Gastroesophageal sphincter (tissue), 4 donors: Measurements from ENCODE around the gene TRIM17. TPM values are rescaled to one million over a fixed set of nuclear protein-coding genes. Genes with fewer than 3 reads are reported as not detected.
"Not testable (repeated sequence)": the region's sequence is repeated elsewhere in the genome, so short reads cannot be mapped to it uniquely, and the experiment has no call there.

ENCODE experiments used
- ATAC-seq: fragments of 150-250 bp; one replicate; pipeline ENCODE4 v1.9.1; 2016; ENCODE audit warnings: mild to moderate bottlenecking, moderate library complexity
- H3K27ac ChIP-seq, 4 donors: fragments of 200-600 bp; sonication (generic) in 3 of 4; 1 replicate in 3 of 4; 2 replicates in 1 of 4; pipeline ENCODE4 v1.5.1; 2016 to 2019
- H3K27me3 ChIP-seq: fragments of 200-600 bp; sonication (generic); one replicate; pipeline ENCODE4 v1.5.1; 2019
- H3K36me3 ChIP-seq, 2 donors: fragments of 200-600 bp; sonication (generic); one replicate each; pipeline ENCODE4 v1.5.1; 2019; ENCODE audit warnings: control low read depth in 1 of 2
- H3K4me1 ChIP-seq, 3 donors: fragments of 200-600 bp; sonication (generic); 1 replicate in 2 of 3; 2 replicates in 1 of 3; pipeline ENCODE4 v1.5.1; 2016 to 2019; ENCODE audit warnings: control low read depth in 2 of 3
- H3K4me3 ChIP-seq, 2 donors: fragments of 200-600 bp; sonication (generic); one replicate each; pipeline ENCODE4 v1.5.1; 2019; ENCODE audit warnings: mild to moderate bottlenecking in 1 of 2, moderate library complexity in 1 of 2
- H3K9me3 ChIP-seq, 3 donors: fragments of 200-600 bp; sonication (generic); one replicate each; pipeline ENCODE4 v1.5.1; 2017 to 2019; ENCODE audit warnings: control low read depth in 2 of 3
- EP300 ChIP-seq: sonication (generic); formaldehyde crosslinking; IDR thresholded peaks from one replicate; pipeline ENCODE4 v1.6.1; 2017; ENCODE audit warnings: antibody characterized with exemption, mild to moderate bottlenecking
- POLR2A ChIP-seq, 2 donors: fragments of 450-650 bp; IDR thresholded peaks; one replicate each; pipeline ENCODE4 v1.6.1; 2017; ENCODE audit warnings: antibody characterized with exemption in 2 of 2, mild to moderate bottlenecking in 2 of 2, moderate library complexity in 1 of 2
- POLR2AphosphoS5 ChIP-seq: sonication (generic); formaldehyde crosslinking; IDR thresholded peaks from one replicate; pipeline ENCODE4 v1.6.1; 2017; ENCODE audit warnings: antibody characterized with exemption
- WGBS, 2 donors: methylation state at CpG; one replicate each; pipeline ENCODE4 v1.1.5; 2018; ENCODE audit warnings: low coverage in 1 of 2; 5-methylcytosine and 5-hydroxymethylcytosine counted together
- total RNA-seq, 4 donors: library from RNA; depleted of rRNA; stranded (reverse); fragments of >200 nt; gene quantifications; one replicate each; pipeline ENCODE4 v1.1.0, GENCODE V29; 2016
- TF ChIP-seq, protein P1 (sequence below), 4 experiments: fragments of 200-600 bp in 2 of 4; fragments of 450-650 bp in 2 of 4; sonication (generic) in 1 of 4; IDR thresholded peaks; one replicate each; pipeline ENCODE4 v1.5.1; 2017 to 2019; ENCODE audit warnings: antibody characterized with exemption in 4 of 4, mild to moderate bottlenecking in 2 of 4, moderate library complexity in 2 of 4

The TRIM17 gene
- total RNA-seq, 4 donors from 2014 or later = not detected

DNA sequence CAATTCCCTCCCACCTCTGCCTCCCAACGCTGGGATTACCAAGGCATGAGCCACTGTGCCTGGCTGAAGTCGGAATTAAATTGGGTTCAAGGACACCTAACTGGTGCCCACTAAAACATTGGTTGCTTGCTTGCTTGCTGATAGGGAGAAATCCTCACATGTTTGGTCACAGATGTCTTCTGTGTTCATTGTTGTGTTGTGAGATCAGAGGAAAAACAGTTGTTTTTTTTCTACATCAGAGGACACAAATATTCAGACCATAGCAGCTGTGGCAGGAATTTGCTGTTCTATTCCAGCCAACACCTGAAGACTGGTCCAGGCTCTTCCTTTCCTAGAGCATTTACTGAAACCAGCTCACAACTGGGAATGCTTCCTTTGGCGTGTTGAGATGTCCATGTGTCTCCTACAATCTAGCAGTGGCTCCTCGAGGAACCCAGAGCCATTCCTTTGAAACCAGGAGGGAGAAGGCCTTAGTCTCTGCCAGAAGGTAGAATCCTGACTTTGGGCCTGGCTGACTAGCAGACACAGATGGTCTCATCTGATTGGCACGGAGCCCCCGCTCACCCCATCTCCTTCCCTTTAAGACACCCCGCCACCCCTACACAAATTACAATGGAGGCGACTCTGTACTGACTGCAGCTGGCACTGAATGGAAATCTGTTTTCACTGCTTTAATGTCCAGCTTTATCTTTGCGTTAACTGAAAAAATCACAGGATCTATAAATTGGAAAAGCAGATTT lies 24.3 kb upstream of the TRIM17 start:
- H3K36me3 ChIP-seq = no peaks in the 10 kb centered on the region
- peaks cover 100% of the 10 kb centered on the region for H3K27me3 ChIP-seq
- H3K4me3 ChIP-seq = no peak overlapping the region
- H3K27ac ChIP-seq = no peak overlapping the region
- no peaks in the 10 kb centered on the region for H3K9me3 ChIP-seq
- TF ChIP-seq POLR2AphosphoS5 (no peak), POLR2A (IDR thresholded peaks at IDR 0.05) (no peak), EP300 (no peak)
- TF ChIP-seq, protein P1, sequence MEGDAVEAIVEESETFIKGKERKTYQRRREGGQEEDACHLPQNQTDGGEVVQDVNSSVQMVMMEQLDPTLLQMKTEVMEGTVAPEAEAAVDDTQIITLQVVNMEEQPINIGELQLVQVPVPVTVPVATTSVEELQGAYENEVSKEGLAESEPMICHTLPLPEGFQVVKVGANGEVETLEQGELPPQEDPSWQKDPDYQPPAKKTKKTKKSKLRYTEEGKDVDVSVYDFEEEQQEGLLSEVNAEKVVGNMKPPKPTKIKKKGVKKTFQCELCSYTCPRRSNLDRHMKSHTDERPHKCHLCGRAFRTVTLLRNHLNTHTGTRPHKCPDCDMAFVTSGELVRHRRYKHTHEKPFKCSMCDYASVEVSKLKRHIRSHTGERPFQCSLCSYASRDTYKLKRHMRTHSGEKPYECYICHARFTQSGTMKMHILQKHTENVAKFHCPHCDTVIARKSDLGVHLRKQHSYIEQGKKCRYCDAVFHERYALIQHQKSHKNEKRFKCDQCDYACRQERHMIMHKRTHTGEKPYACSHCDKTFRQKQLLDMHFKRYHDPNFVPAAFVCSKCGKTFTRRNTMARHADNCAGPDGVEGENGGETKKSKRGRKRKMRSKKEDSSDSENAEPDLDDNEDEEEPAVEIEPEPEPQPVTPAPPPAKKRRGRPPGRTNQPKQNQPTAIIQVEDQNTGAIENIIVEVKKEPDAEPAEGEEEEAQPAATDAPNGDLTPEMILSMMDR (IDR thresholded peaks at IDR 0.05) = no peak
- no peak for ATAC-seq
- H3K4me1 ChIP-seq = peaks cover 0 to 10% (median 4%) of the 10 kb centered on the region in 3 donors
- 90 to 100% methylated on average over 1 to 2 of the region's 9 CpGs for WGBS, 2 donors

DNA sequence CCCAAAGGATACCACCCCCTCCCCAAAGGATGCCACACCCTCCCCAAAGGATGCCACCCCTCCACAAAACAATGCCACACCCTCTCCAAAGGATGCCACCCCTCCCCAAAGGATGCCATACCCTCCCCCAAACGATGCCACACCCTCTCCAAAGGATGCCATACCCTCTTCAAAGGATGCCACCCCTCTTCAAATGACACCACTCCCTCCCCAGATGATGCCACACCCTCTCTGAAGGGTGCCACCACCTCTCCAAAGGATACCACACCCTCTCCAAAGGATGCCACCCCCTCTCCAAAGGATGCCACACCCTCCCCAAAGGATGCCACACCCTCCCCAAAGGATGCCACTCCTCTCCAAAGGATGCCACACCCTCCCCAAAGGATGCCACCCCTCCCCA lies 21.6 kb upstream of the TRIM17 start:
- H3K27me3 ChIP-seq = peaks cover 99% of the 10 kb centered on the region
- H3K4me1 ChIP-seq = no peaks in the 10 kb centered on the region
- H3K36me3 ChIP-seq = no peaks in the 10 kb centered on the region
- 50% methylated on average over 1 of the region's 1 CpG; no CpG with 5 or more reads in 1 of the 2 donors for WGBS, 2 donors
- H3K9me3 ChIP-seq = no peaks in the 10 kb centered on the region
- no peak overlapping the region for H3K27ac ChIP-seq
- H3K4me3 ChIP-seq = no peak overlapping the region
- no peak for TF ChIP-seq POLR2A (IDR thresholded peaks at IDR 0.05)
- TF ChIP-seq POLR2AphosphoS5 = no peak
- TF ChIP-seq, protein P1 (IDR thresholded peaks at IDR 0.05) = no peak
- TF ChIP-seq EP300 = no peak
- no peak for ATAC-seq

DNA sequence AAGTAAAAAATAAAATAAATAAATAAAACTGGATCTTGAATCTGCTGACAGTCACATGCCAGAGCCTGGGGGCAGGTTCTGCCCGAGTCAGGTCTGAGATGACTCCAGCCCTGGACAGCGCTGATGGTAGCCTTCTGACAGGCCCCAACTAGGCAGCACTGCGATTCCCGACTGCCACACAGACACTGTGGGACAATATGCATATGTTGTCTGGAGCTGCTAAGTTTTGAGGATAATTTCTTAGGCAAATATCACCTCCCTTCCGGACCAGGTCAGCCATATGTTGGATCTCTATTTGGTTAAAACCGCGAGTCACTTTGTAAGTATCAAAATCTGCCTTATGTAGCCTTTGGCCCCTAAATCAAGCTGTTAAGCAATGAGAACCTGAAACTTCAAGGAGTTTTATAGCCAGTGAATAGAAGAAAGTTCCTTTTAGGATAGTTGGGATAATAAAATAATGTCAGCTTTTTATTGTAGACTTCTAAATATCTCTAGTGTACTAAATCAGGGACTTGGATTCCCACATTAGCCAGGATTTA lies 20.8 kb upstream of the TRIM17 start:
- 80 to 87% methylated on average over 3 to 7 of the region's 7 CpGs for WGBS, 2 donors
- Histone ChIP-seq H3K27ac (no peak overlapping the region), H3K36me3 (no peaks in the 10 kb centered on the region), H3K27me3 (peaks cover 99% of the 10 kb centered on the region), H3K9me3 (no peaks in the 10 kb centered on the region), H3K4me1 (no peaks in the 10 kb centered on the region), H3K4me3 (no peak overlapping the region)
- no peak for ATAC-seq
- TF ChIP-seq, protein P1 (IDR thresholded peaks at IDR 0.05) = no peak
- TF ChIP-seq POLR2A (IDR thresholded peaks at IDR 0.05) = no peak
- no peak for TF ChIP-seq EP300
- TF ChIP-seq POLR2AphosphoS5 = no peak

DNA sequence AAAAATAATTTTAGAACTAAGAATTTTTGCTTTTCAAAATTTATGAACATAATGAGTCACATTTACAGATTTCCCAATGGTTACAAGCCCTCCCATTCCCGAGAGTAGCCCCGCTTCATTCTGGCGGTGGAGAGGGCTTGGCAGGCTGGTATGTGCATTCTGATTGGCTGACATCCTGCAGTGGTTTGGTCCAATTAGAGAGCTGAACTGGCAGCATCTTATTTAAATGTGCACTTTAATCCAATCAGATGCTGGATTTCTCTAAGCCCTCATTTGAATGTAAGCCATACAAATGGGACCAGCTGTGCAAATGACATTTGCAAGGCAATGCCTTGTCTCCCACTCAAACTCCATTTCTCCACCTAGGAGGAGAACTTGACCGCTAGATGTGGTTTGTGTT lies 18.0 kb upstream of the TRIM17 start:
- Histone ChIP-seq H3K9me3 (no peaks in the 10 kb centered on the region), H3K4me3 (no peak overlapping the region), H3K36me3 (no peaks in the 10 kb centered on the region), H3K27ac (no peak overlapping the region), H3K4me1 (no peaks in the 10 kb centered on the region), H3K27me3 (peaks cover 94% of the 10 kb centered on the region)
- WGBS, 2 donors = 62 to 65% methylated on average over 3 to 4 of the region's 4 CpGs
- no peak for ATAC-seq
- TF ChIP-seq EP300 (no peak), POLR2A (IDR thresholded peaks at IDR 0.05) (no peak), POLR2AphosphoS5 (no peak)
- TF ChIP-seq, protein P1 (IDR thresholded peaks at IDR 0.05) = no peak

DNA sequence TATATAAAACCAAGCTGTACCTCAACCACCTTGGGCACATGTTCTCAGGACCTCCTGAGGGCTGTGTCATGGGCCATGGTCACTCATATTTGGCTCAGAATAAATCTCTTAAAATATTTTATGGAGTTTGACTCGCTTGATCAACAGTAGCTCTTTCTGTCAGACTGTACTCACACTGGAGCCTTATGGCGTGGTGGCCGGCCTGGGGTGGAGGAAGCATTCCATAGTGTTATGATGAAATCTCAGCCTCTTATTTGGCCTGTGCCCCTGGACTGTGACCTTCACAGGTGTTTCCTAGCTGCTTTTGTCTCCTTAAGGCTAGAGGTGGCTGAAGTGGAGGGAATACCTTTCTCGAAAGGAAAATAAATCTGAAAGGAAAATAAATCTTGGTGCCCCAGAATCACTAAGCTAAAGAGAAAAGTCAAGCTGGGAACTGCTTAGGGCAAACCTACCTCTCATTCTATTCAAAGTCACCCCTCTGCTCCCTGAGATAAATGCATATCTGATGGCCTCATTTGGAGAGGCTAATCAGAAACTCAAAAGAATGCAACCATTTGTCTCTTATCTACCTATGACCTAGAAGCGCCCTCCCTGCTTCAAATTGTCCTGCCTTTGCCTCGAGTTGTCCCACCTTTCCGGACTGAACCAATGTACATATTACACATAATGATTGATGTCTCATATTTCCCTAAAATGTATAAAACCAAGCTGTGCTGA lies 16.8 kb upstream of the TRIM17 start:
- H3K36me3 ChIP-seq, H3K27ac ChIP-seq, H3K4me3 ChIP-seq, ATAC-seq, H3K4me1 ChIP-seq, H3K9me3 ChIP-seq: not testable (repeated sequence)
- 35 to 63% methylated on average over 6 to 7 of the region's 7 CpGs for WGBS, 2 donors
- H3K27me3 ChIP-seq = peaks cover 94% of the 10 kb centered on the region
